ENCODE data around the gene RSL24D1.

Gene RSL24D1

GRCh38 chr15:55230051-55230670 is 33.4 kb upstream of the RSL24D1 start:
- no peak for TF ChIP-seq CTCF (IDR thresholded peaks at IDR 0.05)
- TF ChIP-seq ZFX (IDR thresholded peaks at IDR 0.05; ENCODE audit: borderline replicate concordance) = no peak
- no peak overlapping the region for H3K27ac ChIP-seq

- no peak overlapping the region for H3K27ac ChIP-seq
- TF ChIP-seq ZFX (IDR thresholded peaks at IDR 0.05; ENCODE audit: borderline replicate concordance) (no peak), CTCF (IDR thresholded peaks at IDR 0.05) (no peak)
Measured at GRCh38 chr15:55226127-55226526, 29.4 kb upstream of the RSL24D1 start.

GRCh38 chr15:55224892-55225291 is 28.2 kb upstream of the RSL24D1 start:
- no peak overlapping the region for H3K27ac ChIP-seq
- no peak for TF ChIP-seq ZFX (IDR thresholded peaks at IDR 0.05; ENCODE audit: borderline replicate concordance)
- TF ChIP-seq CTCF (IDR thresholded peaks at IDR 0.05) = no peak

GRCh38 chr15:55222588-55222987 is 25.8 kb upstream of the RSL24D1 start:
- TF ChIP-seq ZFX (IDR thresholded peaks at IDR 0.05; ENCODE audit: borderline replicate concordance) = no peak
- no peak for TF ChIP-seq CTCF (IDR thresholded peaks at IDR 0.05)
- H3K27ac ChIP-seq = no peak overlapping the region

- TF ChIP-seq ZFX (IDR thresholded peaks at IDR 0.05; ENCODE audit: borderline replicate concordance) (no peak), CTCF (IDR thresholded peaks at IDR 0.05) (no peak)
- no peak overlapping the region for H3K27ac ChIP-seq
Measured at GRCh38 chr15:55221090-55222011, 24.6 kb upstream of the RSL24D1 start.

GRCh38 chr15:55220606-55221005 is 23.9 kb upstream of the RSL24D1 start:
- TF ChIP-seq CTCF (IDR thresholded peaks at IDR 0.05) (no peak), ZFX (IDR thresholded peaks at IDR 0.05; ENCODE audit: borderline replicate concordance) (no peak)
- H3K27ac ChIP-seq = no peak overlapping the region

- TF ChIP-seq ZFX (IDR thresholded peaks at IDR 0.05; ENCODE audit: borderline replicate concordance) (no peak), CTCF (IDR thresholded peaks at IDR 0.05) (no peak)
- no peak overlapping the region for H3K27ac ChIP-seq
Measured at GRCh38 chr15:55218056-55218455, 21.3 kb upstream of the RSL24D1 start.
